Heart right ventricle (tissue), 16 donors: ENCODE results near the gene IGF1R. TPM values are rescaled to one million over a fixed set of nuclear protein-coding genes. Genes with fewer than 3 reads are reported as not detected.

Experiments
- ATAC-seq, 8 donors: fragments of 200-7000 bp; cut with Tn5 transposase; one replicate each; pipeline ENCODE4 v1.9.1; 2020; ENCODE audit warnings: mild to moderate bottlenecking in 8 of 8, moderate library complexity in 8 of 8, moderate number of reproducible peaks in 1 of 8
- DNase-seq, 2 donors: peaks; one replicate each; pipeline ENCODE4 v3.0.0-alpha.2; 2020
- H3K27ac ChIP-seq, 10 donors: fragments of 200-600 bp; sonication (generic) in 2 of 10; one replicate each; pipeline versions ENCODE4 v1.5.0 to v1.8.0; 2020 to 2022; ENCODE audit warnings: mild to moderate bottlenecking in 3 of 10
- H3K27me3 ChIP-seq, 7 donors: fragments of 200-600 bp; one replicate each; pipeline ENCODE4 v1.8.0; 2021 to 2022; ENCODE audit warnings: mild to moderate bottlenecking in 2 of 7
- H3K36me3 ChIP-seq, 9 donors: fragments of 200-600 bp; sonication (generic) in 1 of 9; one replicate each; pipeline versions ENCODE4 v1.5.0 to v1.8.0; 2020 to 2022; ENCODE audit warnings: mild to moderate bottlenecking in 2 of 9
- H3K4me1 ChIP-seq, 9 donors: fragments of 200-600 bp; sonication (generic) in 1 of 9; one replicate each; pipeline versions ENCODE4 v1.5.0 to v1.8.0; 2020 to 2022; ENCODE audit warnings: mild to moderate bottlenecking in 4 of 9
- H3K4me3 ChIP-seq, 10 donors: fragments of 200-600 bp; sonication (generic) in 2 of 10; one replicate each; pipeline versions ENCODE4 v1.5.0 to v1.8.0; 2020 to 2022; ENCODE audit warnings: mild to moderate bottlenecking in 7 of 10, moderate library complexity in 2 of 10
- H3K9me3 ChIP-seq, 11 donors: fragments of 200-600 bp in 10 of 11; sonication (generic) in 2 of 11; one replicate each; pipeline versions ENCODE4 v1.5.0 to v1.8.0; 2013 to 2022; ENCODE audit warnings: mild to moderate bottlenecking in 2 of 11, control low read depth in 1 of 11, moderate library complexity in 1 of 11
- WGBS, 2 donors: extraction: QIAGEN DNeasy Blood & Tissue Kit; methylation state at CpG; one replicate each; pipeline ENCODE4 v1.1.7; 2013; ENCODE audit warnings: inconsistent platforms in 1 of 2; 5-methylcytosine and 5-hydroxymethylcytosine counted together
- intact Hi-C, 10 donors: fragments of 100-400 bp; cut with DNase I; formaldehyde crosslinking; loops; one replicate each; pipeline versions ENCODE4 v1.11.1 to v1.14.2; 2022
- polyA plus RNA-seq, 2 donors: library from polyadenylated mRNA; stranded (reverse); fragments of 200-250 nt; gene quantifications; one replicate each; pipeline ENCODE4 v1.2.3, GENCODE V29; 2013
- total RNA-seq, 10 donors: library from RNA; stranded (reverse); fragmentation: NEBNext Ultra II Directional in 3 of 10; extraction: Animal tissue kit (Norgen Biotek cat#: 25700) in 3 of 10; gene quantifications; one replicate each; pipeline versions ENCODE4 v1.2.1 to v1.2.4, GENCODE V29; 2021 to 2023
- TF ChIP-seq, protein P1 (sequence below), 9 donors: fragments of 200-600 bp; sonication (generic) in 2 of 9; IDR thresholded peaks; one replicate each; pipeline versions ENCODE4 v1.5.0 to v1.8.0; 2021 to 2022; ENCODE audit warnings: antibody characterized with exemption in 9 of 9, mild to moderate bottlenecking in 5 of 9, moderate library complexity in 1 of 9
- donor health status: Arrhythmogenic right ventricular cardiomyopathy.
- donor health status: ischemic (EF 13 %, LVEDD 7.1; RV severe dilation, severe dysfunction).
- donor health status: healthy with polysubstance abuse.
- donor health status: DM: no; HTN: yes; CAD: no.
- donor health status: DM: no; HTN: no; CAD: no.
- donor health status: ischemic (EF 25% LVEDD 6.9; RV normal size, moderate dysfunction).
- donor health status: ischemic (EF 25% LVEDD 5.7; RV mildly dilated, moderate dysfunction).
- donor health status: healthy.
- donor health status: DM: yes; HTN: yes; CAD: no.
- donor health status: Ischemic cardiomyopathy.
- donor health status: ischemic (EF 35%, LVEDD 5.7; RV mildly dilated, moderate dysfunction).
- donor health status: nonischemic (EF 11% LVEDD 7.7; RV severe dilation, severe dysfunction).
- donor health status: DM: yes; HTN: yes; CAD: no.
- donor health status: PGD.
- donor health status: ischemic (EF 29% LVEDD 5.4; RV normal size, mild dysfunction).
- donor health status: nonischemic (EF 23%, LVEDD 6.1; RV moderate dilation, normal function).

IGF1R gene
- total and polyA plus RNA-seq, 12 donors, result 3.4 to 88.2 (median 45.9) TPM

DNA sequence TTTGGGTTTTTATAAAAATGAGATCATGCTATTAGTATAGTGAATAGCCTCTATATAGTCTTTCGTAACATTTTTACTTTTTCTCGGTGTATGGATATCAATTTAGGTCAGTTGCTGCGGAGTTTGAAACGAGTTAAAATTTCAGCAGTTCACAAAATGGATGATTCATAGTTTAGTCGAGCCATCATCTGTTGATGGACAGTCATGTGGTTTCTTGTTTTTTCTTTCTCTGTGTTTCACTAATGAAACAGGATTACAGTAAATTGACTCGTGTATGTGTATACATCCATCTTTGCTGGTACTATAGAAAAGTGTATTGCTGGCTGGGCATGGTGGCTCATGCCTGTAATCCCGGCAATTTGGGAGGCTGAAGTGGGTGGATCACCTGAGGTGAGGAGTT, 106.8 kb downstream of the IGF1R start:
- ATAC-seq, result no peak
- Histone ChIP-seq H3K27me3 (no peaks in the 10 kb centered on the region), H3K4me1 (peaks cover 4 to 49% (median 33%) of the 10 kb centered on the region in 9 donors), H3K9me3 (no peaks in the 10 kb centered on the region), H3K4me3 (no peak overlapping the region), H3K36me3 (no peaks in the 10 kb centered on the region), H3K27ac (no peak overlapping the region)
- TF ChIP-seq, protein P1, sequence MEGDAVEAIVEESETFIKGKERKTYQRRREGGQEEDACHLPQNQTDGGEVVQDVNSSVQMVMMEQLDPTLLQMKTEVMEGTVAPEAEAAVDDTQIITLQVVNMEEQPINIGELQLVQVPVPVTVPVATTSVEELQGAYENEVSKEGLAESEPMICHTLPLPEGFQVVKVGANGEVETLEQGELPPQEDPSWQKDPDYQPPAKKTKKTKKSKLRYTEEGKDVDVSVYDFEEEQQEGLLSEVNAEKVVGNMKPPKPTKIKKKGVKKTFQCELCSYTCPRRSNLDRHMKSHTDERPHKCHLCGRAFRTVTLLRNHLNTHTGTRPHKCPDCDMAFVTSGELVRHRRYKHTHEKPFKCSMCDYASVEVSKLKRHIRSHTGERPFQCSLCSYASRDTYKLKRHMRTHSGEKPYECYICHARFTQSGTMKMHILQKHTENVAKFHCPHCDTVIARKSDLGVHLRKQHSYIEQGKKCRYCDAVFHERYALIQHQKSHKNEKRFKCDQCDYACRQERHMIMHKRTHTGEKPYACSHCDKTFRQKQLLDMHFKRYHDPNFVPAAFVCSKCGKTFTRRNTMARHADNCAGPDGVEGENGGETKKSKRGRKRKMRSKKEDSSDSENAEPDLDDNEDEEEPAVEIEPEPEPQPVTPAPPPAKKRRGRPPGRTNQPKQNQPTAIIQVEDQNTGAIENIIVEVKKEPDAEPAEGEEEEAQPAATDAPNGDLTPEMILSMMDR (IDR thresholded peaks at IDR 0.05), result no peak
- intact Hi-C loops, result no loop called here
- no peak for DNase-seq
- 78 to 83% methylated on average over 7 of the region's 7 CpGs for WGBS, 2 donors

DNA sequence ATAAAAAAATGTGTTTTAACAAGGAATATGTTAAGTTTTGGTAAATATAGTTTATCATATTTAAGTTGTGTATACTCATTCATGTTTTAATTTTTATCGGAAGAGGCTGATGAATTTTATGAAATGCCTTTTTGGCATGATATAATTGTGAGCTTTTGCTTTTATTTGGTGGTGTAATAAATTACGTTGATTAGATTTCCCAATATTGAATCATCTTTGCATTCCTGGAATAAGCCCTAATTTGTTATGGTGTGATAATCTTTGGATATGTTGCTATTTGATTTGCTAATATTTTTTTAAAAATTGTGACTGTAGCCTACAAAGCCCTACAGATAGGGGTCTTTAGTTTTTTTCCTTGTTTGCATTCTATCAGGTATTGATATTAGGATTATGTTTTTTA, 107.4 kb downstream of the IGF1R start:
- 87 to 94% methylated on average over 2 of the region's 2 CpGs for WGBS, 2 donors
- ATAC-seq, result no peak
- Histone ChIP-seq H3K27me3 (no peaks in the 10 kb centered on the region), H3K36me3 (no peaks in the 10 kb centered on the region), H3K27ac (no peak overlapping the region), H3K4me1 (peaks cover 4 to 54% (median 34%) of the 10 kb centered on the region in 9 donors), H3K9me3 (no peaks in the 10 kb centered on the region), H3K4me3 (no peak overlapping the region)
- no peak for DNase-seq
- intact Hi-C loops, result no loop called here
- TF ChIP-seq, protein P1 (IDR thresholded peaks at IDR 0.05), result no peak

DNA sequence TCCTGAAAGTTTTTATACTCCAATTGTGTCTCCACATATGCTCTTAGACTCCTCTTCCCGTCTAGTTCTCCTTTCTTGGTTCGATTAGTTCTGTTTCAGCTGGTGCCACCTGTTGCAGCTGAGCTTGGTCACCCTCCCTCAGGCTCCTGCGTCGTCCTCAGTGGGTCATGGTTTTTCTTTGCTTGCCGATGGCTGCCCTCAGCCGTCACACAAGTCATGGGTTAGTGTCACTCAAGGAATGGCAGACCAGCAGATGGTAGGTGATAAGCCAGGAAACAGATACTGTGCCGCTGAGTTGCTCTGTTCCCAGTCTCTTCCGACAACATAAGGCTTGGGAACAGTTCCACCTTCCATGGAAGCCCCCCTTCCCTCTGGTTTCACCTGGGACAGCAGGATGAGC, 109.9 kb downstream of the IGF1R start:
- Histone ChIP-seq H3K9me3 (no peaks in the 10 kb centered on the region), H3K27ac (no peak overlapping the region), H3K27me3 (no peaks in the 10 kb centered on the region), H3K4me1 (peaks cover 4 to 63% (median 44%) of the 10 kb centered on the region in 9 donors), H3K36me3 (no peaks in the 10 kb centered on the region), H3K4me3 (no peak overlapping the region)
- intact Hi-C loops, result no loop called here
- ATAC-seq (no peak), DNase-seq (no peak)
- TF ChIP-seq, protein P1 (IDR thresholded peaks at IDR 0.05), result no peak
- 62 to 66% methylated on average over 8 of the region's 8 CpGs for WGBS, 2 donors

DNA sequence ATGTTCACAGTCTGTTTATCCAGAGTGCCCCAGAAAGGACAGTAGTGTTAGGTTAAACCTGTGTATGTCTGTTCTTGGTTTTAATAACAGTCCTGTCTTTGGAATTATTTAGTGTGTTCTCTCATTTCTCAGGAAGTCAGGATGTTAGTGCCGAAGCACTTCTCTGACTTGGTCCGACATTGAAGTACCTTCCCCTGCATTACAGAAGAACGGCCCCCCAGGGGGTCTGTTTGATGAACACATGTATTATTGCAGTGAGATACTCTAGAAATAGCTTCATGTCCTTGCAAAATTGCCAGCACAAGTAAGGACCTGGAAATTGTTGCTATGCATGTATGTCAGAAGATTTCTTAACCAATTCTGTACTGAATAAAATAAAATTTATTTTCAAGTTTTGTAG, 110.9 kb downstream of the IGF1R start:
- no peaks in the 10 kb centered on the region for H3K36me3 ChIP-seq
- no peak overlapping the region for H3K27ac ChIP-seq
- DNase-seq (no peak), ATAC-seq (no peak)
- H3K4me3 ChIP-seq, result no peak overlapping the region
- WGBS, 2 donors, result 54 to 72% methylated on average over 3 of the region's 3 CpGs
- no peaks in the 10 kb centered on the region for H3K9me3 ChIP-seq
- intact Hi-C loops, result no loop called here
- H3K27me3 ChIP-seq, result no peaks in the 10 kb centered on the region
- TF ChIP-seq, protein P1 (IDR thresholded peaks at IDR 0.05), result no peak
- peaks cover 3 to 71% (median 44%) of the 10 kb centered on the region in 9 donors for H3K4me1 ChIP-seq
